GM21576 (cell line): ENCODE results near the gene CCNI2.
A peak's percentile ranks its signal among the peaks of the same experiment; 100 is the strongest.

Experiments
- ATAC-seq: cut with Tn5 transposase; IDR thresholded peaks from one replicate; pipeline ENCODE4 v1.9.1; 2021; ENCODE audit warnings: mild to moderate bottlenecking, moderate library complexity; ENCODE audit not compliant: unreplicated experiment

CCNI2 gene

DNA sequence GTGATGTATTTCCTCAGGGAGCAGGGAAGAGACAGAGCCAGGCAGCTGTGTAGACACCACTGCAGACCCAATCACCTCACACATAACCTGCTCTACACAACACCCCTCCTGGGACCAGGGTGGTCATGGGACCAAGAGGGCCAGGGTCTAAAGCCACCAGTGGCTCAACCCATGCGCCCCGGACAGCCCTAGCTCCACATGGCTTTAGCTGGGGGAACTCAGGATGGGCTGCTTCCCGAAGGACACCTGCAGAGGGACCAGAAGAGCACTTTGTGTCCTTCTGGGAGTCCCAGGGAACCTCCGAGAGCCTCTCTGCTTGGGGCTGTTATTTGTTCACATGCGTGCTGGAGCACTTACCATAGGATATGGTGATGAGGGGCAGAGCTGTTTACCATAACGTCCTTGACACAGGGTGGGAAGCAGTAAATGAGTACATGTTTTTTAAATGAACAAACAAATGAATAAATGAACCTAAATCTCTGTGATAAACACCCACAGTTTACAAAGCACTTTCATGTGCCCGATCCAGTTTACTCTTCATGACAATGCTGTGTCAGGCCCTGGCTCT lies 17.5 kb downstream of the CCNI2 start:
- no peak for ATAC-seq

DNA sequence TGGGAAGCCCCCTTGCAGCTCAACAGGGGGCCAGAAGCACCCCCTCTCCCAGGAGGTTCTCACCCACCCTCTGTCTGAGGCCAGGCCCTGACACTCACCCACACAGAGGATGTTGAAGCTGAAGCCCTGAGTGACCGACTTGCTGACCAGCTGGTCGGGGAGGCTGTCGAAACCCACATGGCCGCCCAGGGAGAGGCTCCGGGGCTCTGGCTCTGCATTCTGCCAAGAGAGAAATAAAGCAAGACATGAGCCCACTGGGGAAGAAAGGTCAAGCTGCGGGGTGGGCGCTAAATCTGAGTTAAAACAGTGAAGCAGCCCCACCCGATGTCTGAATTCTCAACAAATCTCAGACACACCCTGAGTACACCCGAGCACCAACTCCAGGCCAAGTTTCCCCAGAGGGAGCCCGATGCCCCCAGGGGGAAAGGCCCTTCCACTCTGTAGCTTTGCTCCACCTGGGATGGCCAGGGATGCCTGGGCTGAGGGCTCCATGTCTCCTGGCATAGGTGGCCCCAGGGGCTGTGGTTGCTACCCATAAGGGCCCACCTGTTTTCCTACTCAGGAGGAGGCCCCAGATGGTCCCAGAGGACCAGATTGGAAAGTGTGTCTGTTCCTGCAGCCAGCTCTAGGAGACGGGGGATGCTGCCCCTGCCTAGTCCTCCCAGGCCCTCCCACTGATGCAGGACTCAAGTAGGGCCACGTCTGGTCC lies 18.2 kb downstream of the CCNI2 start:
- ATAC-seq = no peak

DNA sequence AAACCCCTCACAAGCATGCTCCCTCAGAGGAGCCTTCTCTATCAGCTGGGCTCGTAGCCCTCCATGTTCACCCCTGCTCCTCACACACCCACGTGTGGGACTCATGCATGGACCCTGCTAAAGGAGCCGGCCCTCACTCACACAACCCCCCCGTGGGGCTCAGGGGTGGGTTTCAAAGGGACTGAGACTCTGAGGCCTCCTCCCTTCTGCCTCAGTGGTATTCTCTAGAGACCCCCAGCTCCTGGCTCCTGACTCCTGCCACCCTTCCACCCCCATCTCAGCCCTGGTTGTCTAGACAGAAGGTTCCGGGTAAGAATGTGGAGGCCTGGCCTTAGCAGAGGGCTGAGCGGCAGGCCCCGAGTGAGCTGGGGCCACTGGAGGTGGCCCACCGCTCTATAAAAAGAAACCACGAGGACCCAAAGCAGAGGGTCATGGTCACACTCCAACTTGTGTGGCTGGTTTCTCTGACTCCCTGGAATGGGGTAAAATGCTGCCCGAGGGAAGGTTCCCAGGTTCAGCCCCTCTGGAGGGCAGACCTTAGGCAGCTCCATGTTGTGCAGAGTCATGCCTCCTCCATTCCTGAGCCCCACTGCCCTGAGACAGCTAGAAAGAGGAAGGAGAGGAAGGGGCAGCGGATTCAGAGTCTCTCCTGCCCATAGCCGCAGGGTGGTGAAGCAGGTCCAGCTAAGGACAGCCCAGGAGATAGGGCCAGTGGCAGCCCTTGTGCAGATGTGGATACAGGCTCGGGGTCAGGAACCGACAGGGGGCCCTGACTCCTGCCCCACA lies 19.0 kb downstream of the CCNI2 start:
- no peak for ATAC-seq

DNA sequence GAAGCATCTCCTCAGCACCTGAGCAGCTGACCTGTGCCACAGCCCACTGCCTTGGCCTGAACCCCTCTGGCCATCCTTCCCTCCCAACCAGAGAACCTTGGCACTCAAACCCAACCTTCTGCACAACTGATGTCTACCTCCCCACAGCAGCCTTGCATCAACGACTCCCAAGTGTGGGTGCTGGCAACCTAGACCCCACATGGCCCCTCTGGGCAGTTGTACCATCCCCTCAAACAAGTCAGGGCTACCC lies 19.5 kb downstream of the CCNI2 start:
- ATAC-seq = no peak

DNA sequence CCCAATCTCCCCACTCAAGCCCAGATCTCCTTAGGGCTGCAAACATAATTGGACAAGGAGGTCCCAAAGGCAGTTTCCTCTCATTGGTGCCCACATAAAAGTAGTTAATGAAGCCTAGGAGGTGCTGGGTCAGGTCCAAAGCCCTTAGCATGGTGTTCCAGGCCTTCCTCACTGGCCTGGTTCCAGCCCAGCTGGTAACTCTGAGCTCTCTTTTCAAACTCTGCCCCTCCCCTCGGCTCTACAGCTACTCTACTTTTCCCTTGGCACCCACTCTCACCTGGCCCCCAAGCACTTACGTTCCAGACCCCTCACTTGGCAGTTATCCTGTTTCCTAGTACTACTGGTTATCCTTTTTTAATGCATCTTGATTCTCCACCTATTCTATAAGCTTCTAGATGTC lies 19.9 kb downstream of the CCNI2 start:
- no peak for ATAC-seq

DNA sequence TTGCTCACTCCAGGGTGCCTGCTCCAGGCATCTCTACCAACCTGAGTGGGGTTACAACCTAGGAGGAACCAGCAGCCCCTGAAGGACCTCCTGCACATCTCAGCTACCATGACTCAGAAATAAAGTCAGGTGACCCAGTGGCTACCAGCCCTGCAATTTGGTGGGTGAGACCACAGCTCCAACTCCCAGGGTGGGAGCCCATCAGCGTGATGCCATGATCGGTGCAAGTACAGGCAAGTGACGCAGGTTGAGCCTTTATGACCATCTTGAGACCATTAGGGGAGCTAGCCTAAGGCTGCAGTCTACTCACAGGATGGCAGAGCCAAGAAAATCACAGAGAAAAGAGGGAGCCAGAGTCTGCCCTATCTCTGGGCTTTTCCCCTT lies 21.3 kb downstream of the CCNI2 start:
- no peak for ATAC-seq

DNA sequence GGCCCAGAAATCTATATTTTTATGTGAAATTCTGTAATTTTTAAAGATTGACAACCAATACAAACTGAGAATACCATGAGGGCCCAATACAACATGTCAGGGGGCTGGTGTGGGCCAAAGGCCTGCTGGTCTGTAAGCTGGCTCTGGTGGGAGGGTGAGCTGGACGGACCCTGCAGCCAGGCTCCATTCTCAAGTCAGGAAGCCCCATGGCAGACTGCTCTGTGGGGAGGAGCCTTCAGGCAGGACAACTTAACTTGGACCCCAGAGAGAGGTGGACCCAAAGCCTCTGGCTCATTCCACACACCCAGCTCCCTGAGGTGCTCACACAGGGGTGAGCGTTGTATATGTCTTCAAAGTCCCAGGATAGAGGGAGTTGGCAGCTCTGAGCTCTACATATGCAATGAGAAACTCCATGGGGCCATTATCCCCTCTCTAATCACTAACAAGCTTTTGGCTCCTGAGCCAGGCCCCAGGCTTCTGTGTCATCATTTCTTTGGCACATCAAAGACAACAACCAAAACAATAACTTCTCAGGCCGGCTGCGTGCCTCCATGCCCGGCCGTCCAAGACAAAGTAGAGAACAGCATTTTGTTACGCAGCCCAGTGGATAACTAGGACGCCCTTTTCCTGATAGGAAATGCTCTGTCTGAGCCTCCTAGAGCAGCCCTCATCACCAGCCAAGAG lies 23.4 kb downstream of the CCNI2 start:
- ATAC-seq = no peak

DNA sequence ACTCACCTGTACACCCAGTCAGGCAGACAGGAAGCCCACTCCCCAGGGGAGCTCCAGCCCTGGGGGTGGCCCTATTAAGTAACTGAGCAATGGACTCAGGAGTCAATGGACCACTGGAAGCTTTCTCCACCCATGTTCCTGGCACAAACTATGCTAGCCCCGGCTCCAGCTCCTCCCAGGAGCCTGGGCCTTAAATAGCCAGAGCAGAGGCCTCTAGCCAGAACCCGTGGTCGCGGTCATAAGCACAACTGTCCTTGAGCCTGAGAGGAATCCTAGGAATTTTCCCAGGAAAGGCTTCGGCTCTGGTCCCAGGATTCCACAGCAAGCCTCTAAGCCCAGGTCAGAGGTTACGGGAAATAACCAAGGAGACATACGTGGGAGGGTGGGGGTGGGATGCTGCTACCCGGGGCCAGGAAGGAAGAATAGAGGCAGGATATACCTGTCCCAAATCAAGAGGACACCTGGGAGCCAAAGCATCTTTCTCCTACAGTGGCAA lies 24.3 kb downstream of the CCNI2 start:
- no peak for ATAC-seq

DNA sequence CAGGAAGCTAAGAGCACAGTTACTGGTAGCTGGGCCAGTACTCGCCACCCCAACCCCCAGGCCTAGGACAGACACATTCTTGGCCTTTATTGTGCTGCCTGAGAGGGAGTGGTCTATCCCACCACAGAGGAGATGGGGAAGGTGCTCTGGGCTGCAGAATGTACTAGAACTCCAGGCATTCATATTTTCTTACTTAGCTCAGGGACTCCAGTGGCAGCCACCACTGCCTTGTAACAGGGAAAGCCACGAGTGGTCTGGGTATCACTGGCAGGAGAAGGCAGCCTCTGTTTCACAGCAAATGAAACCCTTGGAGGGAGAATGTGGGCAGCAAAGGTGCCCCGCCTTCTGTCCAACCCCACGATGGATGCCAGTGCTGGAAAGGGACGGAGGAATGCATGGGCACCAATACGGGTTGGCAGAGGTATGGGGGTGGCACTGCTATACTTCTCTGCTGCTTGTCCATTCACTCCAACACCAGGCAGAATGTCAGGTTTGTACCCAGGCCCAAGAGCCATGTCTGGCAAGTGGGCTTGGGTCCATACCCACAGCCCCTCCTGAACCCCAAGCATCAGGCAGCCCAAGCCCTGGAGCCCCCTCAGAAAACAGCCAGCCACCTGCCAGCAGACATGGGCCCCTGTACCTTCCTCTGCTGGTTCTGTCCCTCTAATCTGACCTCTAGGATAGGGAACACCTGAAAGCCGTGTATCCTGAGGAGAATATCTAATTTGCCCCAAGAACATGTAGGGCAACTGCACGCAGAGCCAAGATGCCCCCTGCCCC lies 25.3 kb downstream of the CCNI2 start:
- no peak for ATAC-seq

DNA sequence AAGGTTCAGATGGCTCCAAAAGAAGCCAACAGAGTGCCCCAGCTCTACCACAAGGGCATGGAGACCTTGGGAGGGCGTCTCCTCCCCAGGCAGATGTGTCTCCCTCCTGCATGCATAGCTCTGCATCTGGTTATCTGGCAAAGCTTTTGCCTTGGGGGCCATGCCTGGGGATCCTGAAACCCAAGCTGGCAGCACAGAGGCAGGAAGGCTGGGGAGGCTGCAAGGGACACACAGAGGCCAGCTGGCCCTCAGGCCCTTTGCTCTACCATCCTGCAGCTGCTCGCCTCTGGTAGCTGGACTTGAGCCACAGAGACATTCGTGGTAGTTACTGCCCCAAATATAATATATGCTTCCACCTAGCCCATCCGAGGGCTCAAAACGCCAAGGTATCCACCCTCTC lies 25.9 kb downstream of the CCNI2 start:
- no peak for ATAC-seq

DNA sequence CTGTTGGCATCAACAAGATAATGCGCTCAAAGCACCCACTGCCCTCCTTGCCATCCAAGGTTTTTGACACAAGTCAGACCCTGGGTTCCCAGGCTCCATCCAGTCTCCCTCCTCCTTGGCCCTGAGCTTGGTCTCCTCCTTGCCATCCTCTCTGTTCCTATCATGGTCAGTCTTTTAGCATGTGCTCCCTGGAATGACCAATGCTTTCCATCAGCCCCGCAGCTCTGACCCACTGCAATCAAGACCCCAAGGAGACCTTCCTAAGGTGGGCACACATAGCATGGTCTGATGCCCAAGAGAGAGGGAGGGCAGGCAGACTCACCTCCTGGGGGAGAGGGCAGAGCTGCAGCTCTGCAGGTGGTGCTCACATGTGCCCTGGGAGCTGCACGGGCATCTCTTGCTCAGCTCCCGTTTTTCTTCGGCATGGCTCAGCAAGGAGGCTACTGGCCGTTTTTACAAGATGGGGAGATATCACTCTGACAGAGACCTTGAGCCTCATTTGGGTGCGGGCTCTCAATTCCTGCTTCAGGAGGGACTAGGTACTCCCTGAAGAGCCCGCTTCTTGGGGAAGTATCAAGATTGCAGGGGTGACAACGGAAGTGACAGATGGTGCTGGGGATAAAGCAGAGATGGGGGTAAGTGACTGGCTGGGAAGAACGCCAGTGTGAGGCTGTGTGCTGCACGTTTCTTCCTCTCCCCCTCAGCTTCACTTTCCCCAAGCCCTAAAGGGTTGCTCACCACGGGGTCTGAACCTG lies 26.6 kb downstream of the CCNI2 start:
- no peak for ATAC-seq

DNA sequence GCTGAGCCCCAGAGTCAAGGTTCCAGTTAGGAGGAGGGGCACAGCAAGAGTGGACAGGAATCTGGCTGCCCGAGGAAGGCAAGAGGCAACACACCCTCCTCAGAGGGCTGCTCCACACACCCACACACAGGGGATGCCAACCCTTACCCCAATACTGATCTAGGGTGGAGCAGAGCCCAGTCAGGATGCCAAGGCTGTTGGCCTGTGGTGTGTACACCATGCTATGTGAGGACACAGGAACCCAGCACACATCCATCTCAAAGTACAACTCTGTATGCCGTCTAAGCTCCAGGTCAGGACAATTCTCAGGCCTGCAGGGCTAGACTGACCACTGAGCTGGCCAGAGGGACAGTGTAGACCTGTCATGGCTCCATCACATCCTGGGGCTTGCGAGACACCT lies 27.2 kb downstream of the CCNI2 start:
- no peak for ATAC-seq

DNA sequence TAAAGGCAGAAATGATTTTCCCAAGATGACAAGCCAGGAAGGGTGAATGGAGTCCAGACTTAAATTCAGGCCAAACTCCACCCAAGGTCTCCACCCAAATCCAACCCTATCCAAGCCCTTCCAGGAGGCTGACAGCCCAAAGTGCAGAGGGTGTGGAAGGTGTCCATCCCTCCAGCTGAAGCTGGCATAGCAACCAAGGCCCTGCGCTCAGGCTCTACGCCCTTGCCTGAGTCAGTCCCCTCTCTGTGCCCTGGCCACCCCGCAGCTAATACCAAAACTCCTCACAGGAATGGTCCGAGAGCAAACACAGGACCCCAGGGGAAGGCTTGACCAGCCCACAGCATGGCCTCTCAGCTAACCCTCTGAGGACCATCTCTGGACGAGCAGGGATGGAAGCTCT lies 27.7 kb downstream of the CCNI2 start:
- no peak for ATAC-seq

DNA sequence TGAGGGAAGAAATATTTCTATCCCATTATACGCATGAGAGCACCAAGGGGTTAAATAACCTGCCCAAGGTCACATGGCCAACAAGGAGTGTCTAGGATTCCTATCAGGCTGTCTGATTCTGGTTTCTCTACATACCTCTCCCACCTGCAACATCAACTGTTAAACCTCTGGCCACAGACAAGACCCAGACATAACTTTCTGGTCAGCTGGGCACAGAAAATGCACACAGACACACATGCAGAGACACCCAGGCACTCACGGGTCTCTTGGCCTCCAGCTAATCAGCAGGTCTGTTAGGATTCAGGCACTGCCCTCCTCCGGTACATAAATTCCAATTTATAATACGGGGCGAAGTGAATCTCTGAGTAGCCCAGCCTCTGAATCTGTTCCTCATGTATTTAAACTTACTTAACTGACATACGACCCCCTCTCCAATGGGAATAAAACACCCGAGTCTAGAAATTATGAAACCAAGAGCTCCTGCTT lies 28.3 kb downstream of the CCNI2 start:
- ATAC-seq = no peak

DNA sequence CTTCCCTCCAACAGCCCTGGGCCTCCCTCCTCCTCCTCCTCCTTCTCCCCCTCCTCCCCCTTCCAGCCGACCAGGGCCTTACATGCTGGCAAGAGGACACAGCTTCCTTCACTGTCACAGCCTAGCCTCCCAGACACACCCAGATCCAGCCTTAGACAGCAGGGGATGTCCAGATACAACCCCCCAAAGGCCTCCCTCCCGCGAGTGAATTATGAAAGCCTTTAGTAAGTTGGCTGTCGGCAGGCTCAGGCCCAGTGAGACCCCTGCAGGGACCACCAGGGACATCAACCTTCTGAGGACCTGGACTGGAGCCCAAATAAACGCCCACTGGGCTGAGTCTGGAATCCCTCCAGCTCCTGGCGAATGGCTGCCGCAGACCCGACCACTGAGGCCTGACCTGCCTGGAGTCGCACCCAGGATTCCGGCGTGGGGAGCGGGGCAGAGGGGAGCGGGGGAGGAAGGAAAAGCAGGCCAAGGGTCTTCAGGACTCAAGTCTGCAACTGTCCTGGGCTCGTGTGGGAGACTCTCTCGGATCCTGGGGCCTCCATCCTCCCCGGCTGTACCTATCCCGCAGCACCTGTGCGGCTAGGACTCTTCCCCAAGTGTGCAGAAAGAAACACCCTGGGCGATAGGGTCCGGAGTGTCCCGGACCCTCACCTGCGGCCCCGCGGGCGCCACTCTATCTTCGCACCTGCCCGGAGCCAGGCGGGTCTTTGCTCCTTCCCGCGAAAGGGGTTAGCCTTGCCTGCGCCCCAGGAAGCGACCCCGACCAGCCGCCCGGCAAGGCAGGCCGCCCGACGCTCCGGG lies 29.1 kb downstream of the CCNI2 start:
- ATAC-seq = peak; percentile 31

DNA sequence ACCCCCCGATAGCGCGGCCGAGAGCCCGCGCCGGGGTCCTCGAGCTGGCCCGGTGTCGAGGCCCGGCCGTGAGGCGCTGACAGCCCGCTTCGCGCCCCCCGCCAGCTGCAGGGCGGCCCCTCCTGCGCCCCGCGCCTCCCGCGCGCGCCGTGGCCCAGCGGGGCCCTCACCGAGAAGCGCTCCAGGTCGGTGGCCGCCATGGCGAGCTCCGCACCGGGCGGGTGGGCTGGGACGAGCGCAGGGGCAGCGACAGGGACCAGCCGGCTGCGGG lies 29.6 kb downstream of the CCNI2 start:
- no peak for ATAC-seq

DNA sequence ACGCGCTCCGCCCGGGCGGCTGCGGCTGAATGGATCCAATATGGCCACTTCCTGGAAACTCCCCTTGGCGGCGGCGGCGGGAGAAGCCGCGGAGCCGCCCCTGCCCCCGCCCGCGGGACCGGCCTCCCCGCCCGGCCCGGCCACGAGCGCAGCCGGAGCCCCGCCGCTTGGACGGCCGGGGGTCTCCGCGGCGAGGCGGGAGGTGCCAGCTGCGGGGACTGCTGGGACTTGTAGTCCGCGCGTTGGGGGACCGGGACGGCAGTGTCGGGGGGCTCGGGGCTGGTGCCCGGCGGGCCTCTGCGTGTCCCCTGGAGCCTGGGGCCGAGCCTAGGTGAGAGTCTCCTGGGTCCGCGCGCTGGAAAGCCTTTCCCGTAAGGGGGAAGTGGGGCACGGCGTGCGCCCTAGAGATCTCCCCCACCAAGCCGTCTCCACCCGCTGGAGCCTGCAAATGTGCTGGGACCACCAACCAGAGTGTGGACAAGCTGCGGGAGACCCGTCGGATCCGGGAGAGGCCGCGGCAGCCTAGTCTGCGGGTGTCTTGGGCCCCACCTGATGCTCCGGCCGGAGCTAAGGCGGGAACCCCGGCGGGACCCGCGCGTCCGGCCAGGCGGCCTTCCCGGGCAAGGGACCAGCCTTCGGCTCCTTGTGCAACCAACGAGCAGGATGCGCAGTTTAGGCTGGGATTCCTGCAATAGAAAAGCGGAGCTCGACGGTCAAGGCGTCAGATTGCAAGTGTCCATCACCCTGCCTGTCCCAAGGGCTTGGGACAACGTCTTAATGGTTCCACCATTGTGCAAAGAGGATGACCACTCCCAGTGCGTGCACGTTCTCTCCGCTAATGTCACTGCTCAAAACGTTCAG lies 30.2 kb downstream of the CCNI2 start, which contains the start of gene SEPTIN8:
Gene SEPTIN8, minus strand, starts transcription at position 31 of the 861 bp plus-strand sequence. CDS start 102 bp downstream, outside the sequence.
- ATAC-seq = peak; percentile 61

DNA sequence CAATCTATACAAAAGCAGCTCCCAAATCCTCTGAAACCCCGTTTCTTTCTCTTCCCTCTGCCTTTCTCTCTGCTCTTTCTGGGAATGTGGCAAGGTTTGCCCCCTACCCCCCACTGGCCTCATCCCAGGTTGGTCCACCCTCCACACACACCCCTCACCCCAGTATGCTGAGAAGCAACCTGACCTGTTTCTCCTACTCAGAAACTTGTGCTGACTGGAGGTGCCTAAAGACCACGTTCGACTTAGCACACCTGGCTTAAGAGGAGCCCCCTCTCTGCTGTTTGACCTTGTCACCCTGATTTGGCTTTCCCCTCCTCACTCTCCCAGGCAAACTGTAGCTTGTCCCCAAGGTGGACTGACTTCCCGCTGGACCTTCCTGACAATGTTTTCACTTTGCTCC lies 30.9 kb downstream of the CCNI2 start:
- no peak for ATAC-seq

DNA sequence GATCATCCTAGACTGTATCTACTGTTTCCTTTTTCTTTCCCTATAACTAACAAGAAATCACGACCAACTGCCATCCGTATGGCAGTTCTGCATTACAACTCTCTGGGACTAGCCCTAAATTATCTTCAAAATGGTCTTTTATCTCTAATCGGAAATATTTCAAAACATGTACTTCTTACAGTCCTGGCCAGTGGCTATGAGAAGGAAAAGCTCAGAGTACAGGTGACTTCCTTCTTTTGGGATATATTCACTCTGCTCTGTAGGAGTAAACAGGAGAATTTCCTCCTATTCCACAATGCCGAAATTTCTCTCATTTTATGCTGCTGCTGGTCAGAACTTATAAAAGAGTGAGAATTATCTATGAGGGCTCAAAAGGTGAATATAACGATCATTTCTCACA lies 31.6 kb downstream of the CCNI2 start:
- no peak for ATAC-seq
